CD4-positive, alpha-beta T cell treated with Interleukin-12 subunit alpha and Interleukin-12 subunit beta, for 1 hour (primary cell): ENCODE data around the gene FADS3.
A peak's percentile ranks its signal among the peaks of the same experiment; 100 is the strongest.
"Not testable (repeated sequence)": the region's sequence is repeated elsewhere in the genome, so short reads cannot be mapped to it uniquely, and the experiment has no call there.

Source experiments
- DNase-seq: peaks from one replicate; pipeline ENCODE4 v3.0.0-alpha.2; 2020

FADS3 gene

GRCh38 chr11:61896665-61897386 lies 5.5 kb upstream of the FADS3 start:
- no peak for DNase-seq

GRCh38 chr11:61895718-61896059 lies 4.3 kb upstream of the FADS3 start:
- DNase-seq: no peak

DNA sequence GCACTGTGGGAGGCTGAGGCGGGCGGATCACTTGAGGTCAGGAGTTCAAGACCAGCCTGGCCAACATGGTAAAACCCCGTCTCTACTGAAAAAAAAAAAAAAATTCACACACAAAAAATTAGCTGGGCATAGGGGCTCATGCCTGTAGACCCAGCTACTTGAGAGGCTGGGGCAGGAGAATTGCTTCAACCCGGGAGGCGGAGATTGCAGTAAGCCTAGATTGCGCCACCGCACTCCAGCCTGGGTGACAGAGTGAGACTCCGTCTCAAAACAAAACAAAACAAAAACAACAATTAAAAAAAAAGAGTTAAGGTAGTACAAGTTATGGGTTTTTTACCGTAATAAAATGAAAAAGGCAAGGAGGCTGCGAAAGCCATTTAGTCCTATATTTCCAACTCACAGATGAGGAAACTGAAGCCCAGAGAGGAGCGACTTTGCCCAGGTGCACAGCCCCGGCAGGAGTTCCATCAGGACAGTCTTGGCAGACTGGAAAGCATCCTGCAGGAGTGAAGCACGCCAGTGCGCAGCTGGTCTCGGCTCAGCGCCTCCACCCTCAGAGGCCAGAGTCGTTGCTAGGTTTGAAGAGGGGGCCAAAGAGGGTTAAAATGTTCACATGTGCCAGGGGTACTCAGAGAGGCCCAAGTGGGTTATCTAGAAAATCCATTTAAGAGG lies 3.8 kb upstream of the FADS3 start:
- DNase-seq: no peak

DNA sequence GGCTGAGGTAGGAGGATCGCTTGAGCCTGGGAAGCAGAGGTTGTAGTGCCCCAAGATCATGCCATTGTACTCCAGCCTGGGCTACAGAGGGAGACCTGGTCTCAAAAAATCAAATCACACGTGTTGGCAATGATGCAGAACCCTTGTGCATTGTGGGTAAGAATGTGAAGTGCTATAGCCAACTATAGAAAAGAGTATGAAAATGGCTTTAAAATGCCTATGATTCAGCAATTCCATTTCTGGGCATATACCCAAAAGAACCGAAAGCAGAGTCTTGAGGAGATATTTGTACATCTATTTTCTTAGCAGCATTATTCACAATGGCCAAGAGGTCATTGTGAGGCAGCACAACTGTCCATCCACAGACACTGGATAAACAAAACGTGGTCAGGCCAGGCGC lies 2.6 kb upstream of the FADS3 start:
- DNase-seq: no peak

DNA sequence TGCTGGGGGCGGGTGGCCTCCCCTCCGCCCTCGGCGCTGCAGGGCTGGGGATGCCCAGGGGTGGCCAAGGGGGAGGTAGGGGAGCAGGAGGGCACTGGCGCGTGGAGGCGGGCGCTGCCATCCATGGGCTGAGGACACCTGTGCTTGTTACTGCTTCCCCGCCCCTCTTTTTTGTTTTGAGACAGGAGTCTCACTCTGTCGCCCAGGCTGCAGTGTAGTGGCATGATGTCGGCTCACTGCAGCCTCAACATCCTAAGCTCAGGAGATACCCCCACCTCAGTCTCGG lies 683 bp upstream of the FADS3 start:
- DNase-seq: no peak

DNA sequence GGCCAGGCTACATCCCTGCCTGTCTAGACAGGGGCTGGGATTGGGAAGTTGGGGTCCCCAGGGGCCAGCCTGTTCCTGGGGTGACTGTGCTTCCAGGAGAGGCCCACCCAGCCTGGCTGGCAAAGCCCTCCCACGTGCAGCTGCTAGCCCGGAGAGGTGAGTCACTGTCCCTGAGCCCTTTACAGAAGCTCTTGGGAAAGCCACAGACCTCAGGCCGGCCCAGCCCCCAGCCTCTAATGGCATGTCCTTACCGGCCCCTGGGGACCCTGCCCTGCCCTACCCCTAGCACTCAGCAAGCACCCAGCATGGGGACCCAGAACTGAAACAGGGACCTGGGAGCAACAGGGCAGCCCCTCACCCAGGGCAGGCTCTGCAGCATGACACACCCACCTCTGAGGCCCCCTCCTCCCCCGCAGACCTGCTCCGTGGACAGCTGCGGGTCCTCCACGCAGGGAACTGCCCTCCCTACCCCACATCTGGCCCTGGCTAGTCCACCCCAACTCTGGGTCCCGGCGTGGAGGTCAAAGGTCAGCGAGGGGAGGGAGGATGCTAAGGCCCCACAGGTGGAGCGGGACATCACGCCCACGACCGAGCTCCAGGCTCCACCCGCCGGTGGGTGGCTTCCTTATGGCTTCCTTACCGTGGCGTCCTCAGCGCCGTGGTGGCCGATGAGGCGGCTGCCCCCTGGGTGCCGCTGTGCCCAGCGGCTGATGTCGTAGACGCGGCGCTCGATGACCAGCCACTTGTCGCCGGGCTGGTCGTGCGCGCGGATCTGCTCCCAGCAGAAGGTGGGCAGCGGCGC lies 615 bp downstream of the FADS3 start:
- peak; percentile 32 for DNase-seq

DNA sequence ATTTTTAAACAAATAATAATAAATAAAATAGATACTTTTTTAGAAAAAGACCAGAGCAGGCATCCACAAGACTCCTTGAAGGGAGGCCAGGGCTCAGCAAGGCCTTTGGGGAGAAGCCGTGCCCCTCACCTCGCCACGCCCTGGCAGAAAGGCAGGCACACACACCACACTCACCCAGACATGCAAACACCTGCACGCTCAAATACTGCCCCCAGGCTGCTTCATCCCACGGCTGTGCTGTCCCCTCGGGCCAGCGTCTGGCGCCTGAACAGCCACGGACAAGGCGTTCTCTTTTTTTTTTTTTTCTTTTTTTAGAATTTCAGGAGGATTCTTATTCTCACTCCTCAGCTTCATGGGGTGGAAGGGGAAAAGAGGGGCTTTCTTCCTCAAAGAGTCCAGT lies 1.5 kb downstream of the FADS3 start:
- no peak for DNase-seq

- no peak for DNase-seq
Observed at GRCh38 chr11:61888590-61888989, 2.8 kb downstream of the FADS3 start.

- no peak for DNase-seq
Observed at GRCh38 chr11:61887839-61888494, 3.4 kb downstream of the FADS3 start.

- no peak for DNase-seq
Observed at GRCh38 chr11:61886643-61887042, 4.7 kb downstream of the FADS3 start.

GRCh38 chr11:61885784-61886580 lies 5.4 kb downstream of the FADS3 start:
- DNase-seq: no peak

GRCh38 chr11:61885166-61885778 lies 6.1 kb downstream of the FADS3 start:
- DNase-seq: no peak

- no peak for DNase-seq
Observed at GRCh38 chr11:61883947-61884346, 7.4 kb downstream of the FADS3 start.

GRCh38 chr11:61883327-61883726 lies 8.0 kb downstream of the FADS3 start:
- no peak for DNase-seq

GRCh38 chr11:61882879-61883278 lies 8.5 kb downstream of the FADS3 start:
- no peak for DNase-seq

- not testable (repeated sequence) for DNase-seq
Observed at GRCh38 chr11:61882267-61882666, 9.1 kb downstream of the FADS3 start.

- DNase-seq: no peak
Observed at GRCh38 chr11:61881397-61881796, 9.9 kb downstream of the FADS3 start.

DNA sequence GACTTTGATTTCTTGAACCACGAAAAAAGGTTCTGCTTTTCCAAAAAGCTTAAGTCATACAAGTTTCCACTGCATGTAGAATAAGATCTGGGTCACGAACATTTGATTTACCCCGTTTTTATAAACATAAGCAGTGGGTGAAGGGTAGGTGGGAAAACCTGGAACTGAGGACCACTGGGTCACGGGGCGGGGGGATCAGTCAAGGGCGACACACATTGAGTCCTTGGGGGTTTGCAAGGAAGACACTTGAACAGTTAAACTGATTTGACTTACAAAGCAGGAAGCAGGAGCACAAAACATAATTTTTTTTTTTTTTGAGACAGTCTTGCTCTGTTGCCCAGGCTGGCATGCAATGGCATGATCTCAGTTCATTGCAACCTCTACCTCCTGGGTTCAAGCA lies 10.9 kb downstream of the FADS3 start:
- DNase-seq: no peak

- DNase-seq: no peak
Observed at GRCh38 chr11:61880031-61880430, 11.3 kb downstream of the FADS3 start.

DNA sequence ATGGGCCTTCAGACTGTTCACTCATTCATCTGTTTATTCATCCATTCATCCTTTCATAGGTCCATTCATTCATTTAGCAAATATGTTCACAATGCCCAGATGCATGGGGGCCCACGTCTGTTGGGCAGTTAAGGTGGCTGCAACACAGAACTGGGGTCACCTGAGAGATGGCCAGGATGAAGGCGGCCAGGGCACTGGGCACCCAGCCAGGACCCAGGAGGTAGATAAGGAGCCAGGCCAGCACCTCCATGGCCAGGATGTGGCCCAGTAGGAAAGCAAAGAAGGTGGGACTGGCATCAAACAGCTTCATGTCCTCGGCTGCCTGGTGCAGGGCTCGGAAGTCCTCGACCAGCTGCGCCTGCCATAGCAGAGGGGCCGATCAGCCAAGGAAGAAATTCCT lies 12.2 kb downstream of the FADS3 start:
- DNase-seq: no peak

DNA sequence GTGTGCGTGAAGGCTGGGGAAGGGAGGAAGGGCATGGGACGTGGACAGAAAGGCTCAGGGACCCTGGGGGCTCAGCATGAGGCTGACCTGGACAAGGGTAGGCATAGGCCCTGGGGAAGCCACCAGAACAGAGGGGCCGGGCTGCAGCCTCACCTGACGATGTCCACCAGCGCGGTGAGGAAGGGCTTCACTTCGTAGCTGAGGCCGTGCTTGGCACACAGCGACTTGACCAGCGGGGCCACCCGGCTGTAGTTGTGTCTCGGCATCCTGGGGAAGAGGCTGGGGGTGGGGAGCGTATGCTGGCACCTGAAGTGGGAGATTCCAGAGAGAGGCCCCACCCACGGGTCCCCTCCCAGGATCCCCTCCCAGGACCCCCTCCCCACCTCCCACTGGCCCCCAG lies 15.6 kb downstream of the FADS3 start:
- no peak for DNase-seq

DNA sequence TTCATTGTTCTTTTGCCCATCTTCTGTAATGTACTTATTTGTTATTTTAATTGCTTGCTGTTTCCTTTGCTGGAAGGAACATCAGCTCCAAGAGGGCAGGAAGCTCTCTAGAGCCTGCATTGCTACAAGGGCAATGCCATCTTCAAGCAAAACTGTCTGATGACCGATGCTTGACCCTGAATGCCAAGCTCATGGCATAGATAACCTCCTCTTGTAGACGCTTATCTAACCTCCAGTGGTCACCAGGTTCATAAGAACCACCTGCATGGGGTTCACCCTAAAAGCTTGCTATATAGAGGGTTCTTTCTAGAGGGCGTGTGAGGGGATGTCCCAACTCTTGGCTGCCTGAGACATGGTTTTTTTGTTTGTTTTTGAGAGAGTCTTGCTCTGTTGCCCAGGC lies 16.5 kb downstream of the FADS3 start:
- no peak for DNase-seq
